GM23248 (cell line): ENCODE measurements around the gene CYS1. TPM values are rescaled to one million over a fixed set of nuclear protein-coding genes. Genes with fewer than 3 reads are reported as not detected.

Experiments used
- DNase-seq: peaks from one replicate; pipeline ENCODE4 v3.0.0-alpha.2; 2015
- H2AFZ ChIP-seq: fragments of 200-600 bp; sonication (generic); 2 replicates; pipeline ENCODE4 v1.6.1; 2016; ENCODE audit warnings: antibody characterized with exemption
- H3F3A ChIP-seq: fragments of 200-600 bp; sonication (generic); 2 replicates; pipeline ENCODE4 v1.6.1; 2016; ENCODE audit warnings: mild to moderate bottlenecking, antibody characterized with exemption, mixed run types; ENCODE audit not compliant: insufficient read depth
- H3K27ac ChIP-seq: fragments of 200-600 bp; sonication (generic); 2 replicates; pipeline ENCODE4 v1.5.1; 2016; ENCODE audit warnings: mild to moderate bottlenecking
- H3K27me3 ChIP-seq: fragments of 200-600 bp; sonication (generic); replicated peaks from 2 replicates; pipeline ENCODE4 v1.6.1; 2016; ENCODE audit warnings: mild to moderate bottlenecking; ENCODE audit not compliant: insufficient read depth
- H3K36me3 ChIP-seq: fragments of 200-600 bp; sonication (generic); 2 replicates; pipeline ENCODE4 v1.6.1; 2016; ENCODE audit warnings: low read depth, mild to moderate bottlenecking
- H3K4me1 ChIP-seq: fragments of 200-600 bp; sonication (generic); 2 replicates; pipeline ENCODE4 v1.6.1; 2016; ENCODE audit warnings: mild to moderate bottlenecking; ENCODE audit not compliant: insufficient read depth
- H3K4me2 ChIP-seq: fragments of 200-600 bp; sonication (generic); one replicate; pipeline ENCODE4 v1.6.1; 2016; ENCODE audit warnings: mild to moderate bottlenecking; ENCODE audit not compliant: unreplicated experiment
- H3K4me3 ChIP-seq: fragments of 200-600 bp; sonication (generic); 2 replicates; pipeline ENCODE4 v1.5.1; 2016; ENCODE audit warnings: mild to moderate bottlenecking
- H3K79me2 ChIP-seq: fragments of 200-600 bp; sonication (generic); 2 replicates; pipeline ENCODE4 v1.6.1; 2016; ENCODE audit warnings: mild to moderate bottlenecking; ENCODE audit not compliant: insufficient read depth
- H3K9ac ChIP-seq: fragments of 200-600 bp; sonication (generic); 2 replicates; pipeline ENCODE4 v1.6.1; 2016; ENCODE audit warnings: mild to moderate bottlenecking
- H3K9me2 ChIP-seq: fragments of 200-600 bp; sonication (generic); 2 replicates; pipeline ENCODE4 v1.6.1; 2016; ENCODE audit warnings: mixed run types, mild to moderate bottlenecking, moderate library complexity; ENCODE audit not compliant: insufficient read depth
- H3K9me3 ChIP-seq: fragments of 200-600 bp; sonication (generic); one replicate; pipeline ENCODE4 v1.6.1; 2017; ENCODE audit warnings: low read depth
- H4K20me1 ChIP-seq: fragments of 200-600 bp; sonication (generic); 2 replicates; pipeline ENCODE4 v1.6.0; 2016; ENCODE audit not compliant: insufficient read depth
- EZH2 ChIP-seq: fragments of 200-600 bp; sonication (generic); IDR thresholded peaks from 2 replicates; pipeline ENCODE4 v1.6.1; 2018; ENCODE audit warnings: antibody characterized with exemption, mild to moderate bottlenecking; ENCODE audit not compliant: insufficient read depth, poor library complexity, severe bottlenecking
- EZH2phosphoT487 ChIP-seq: fragments of 200-600 bp; sonication (generic); IDR thresholded peaks from 2 replicates; pipeline ENCODE4 v1.6.1; 2018; ENCODE audit warnings: antibody characterized with exemption, moderate library complexity, mild to moderate bottlenecking, low read depth; ENCODE audit not compliant: insufficient read depth
- WGBS, 2 experiments: methylation state at CpG; one replicate each; pipeline ENCODE4 v1.1.6; 2015 to 2017; ENCODE audit warnings: low lambda C conversion rate in 2 of 2, low coverage in 1 of 2; ENCODE audit errors: missing lambda C conversion rate in 2 of 2; 5-methylcytosine and 5-hydroxymethylcytosine counted together
- in situ Hi-C: fragments of 300-500 bp; cut with MboI; formaldehyde crosslinking; loops from 2 replicates; pipeline ENCODE4 v1.15.0; 2020
- polyA plus RNA-seq: library from polyadenylated mRNA; unstranded; fragments of >200 nt; fragmentation: Nextera tagmentation; extraction: Ambion mirVana; gene quantifications from 2 replicates; pipeline ENCODE4 v1.2.1, GENCODE V29; 2016
- total RNA-seq: library from RNA; depleted of rRNA; stranded (reverse); fragments of >200 nt; shearing (Covaris generic); gene quantifications from 2 replicates; pipeline ENCODE4 v1.2.3, GENCODE V29; 2014

CYS1 gene
- total and polyA plus RNA-seq, 2 experiments from 2014 or later, result 3.1 to 6.1 TPM

DNA sequence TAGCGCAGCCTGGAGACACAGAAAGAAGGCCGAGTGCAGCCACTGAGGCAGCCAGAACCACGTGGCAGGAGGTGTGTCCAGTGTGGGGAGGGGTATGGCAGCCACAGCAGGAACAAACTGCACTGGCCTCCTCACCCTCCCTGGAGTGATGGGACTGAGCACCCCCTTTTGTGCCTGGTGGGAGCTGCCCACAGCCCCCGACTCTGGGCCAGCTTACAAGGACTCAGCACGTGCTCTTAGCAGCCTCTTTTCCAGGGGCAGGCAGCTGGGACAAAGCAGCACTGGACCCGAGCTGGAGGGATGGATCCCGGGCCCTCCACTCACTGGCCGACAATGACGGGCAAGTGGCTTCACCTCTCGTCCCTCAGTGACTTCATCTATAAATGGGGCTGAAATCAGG is 42.1 kb downstream of the CYS1 start:
- no peak overlapping the region for H3K4me3 ChIP-seq
- no peak overlapping the region for H3K4me2 ChIP-seq
- H3K27me3 ChIP-seq, result no peaks in the 10 kb centered on the region
- H2AFZ ChIP-seq, result no peak overlapping the region
- no peak overlapping the region for H3K27ac ChIP-seq
- H3K9me2 ChIP-seq, result no peaks in the 10 kb centered on the region
- no peak for DNase-seq
- TF ChIP-seq EZH2phosphoT487, result no peak
- TF ChIP-seq EZH2, result no peak
- no peaks in the 10 kb centered on the region for H3K36me3 ChIP-seq
- H3K79me2 ChIP-seq, result no peaks in the 10 kb centered on the region
- H3F3A ChIP-seq, result peaks cover 8% of the 10 kb centered on the region; the same call in 1 of the 2 replicates
- H3K9ac ChIP-seq, result no peak overlapping the region
- H4K20me1 ChIP-seq, result no peaks in the 10 kb centered on the region
- in situ Hi-C loops, result no loop called here
- peaks cover 21% of the 10 kb centered on the region for H3K4me1 ChIP-seq
- no peaks in the 10 kb centered on the region for H3K9me3 ChIP-seq
- 75 to 83% methylated on average over 10 of the region's 10 CpGs for WGBS, 2 experiments

DNA sequence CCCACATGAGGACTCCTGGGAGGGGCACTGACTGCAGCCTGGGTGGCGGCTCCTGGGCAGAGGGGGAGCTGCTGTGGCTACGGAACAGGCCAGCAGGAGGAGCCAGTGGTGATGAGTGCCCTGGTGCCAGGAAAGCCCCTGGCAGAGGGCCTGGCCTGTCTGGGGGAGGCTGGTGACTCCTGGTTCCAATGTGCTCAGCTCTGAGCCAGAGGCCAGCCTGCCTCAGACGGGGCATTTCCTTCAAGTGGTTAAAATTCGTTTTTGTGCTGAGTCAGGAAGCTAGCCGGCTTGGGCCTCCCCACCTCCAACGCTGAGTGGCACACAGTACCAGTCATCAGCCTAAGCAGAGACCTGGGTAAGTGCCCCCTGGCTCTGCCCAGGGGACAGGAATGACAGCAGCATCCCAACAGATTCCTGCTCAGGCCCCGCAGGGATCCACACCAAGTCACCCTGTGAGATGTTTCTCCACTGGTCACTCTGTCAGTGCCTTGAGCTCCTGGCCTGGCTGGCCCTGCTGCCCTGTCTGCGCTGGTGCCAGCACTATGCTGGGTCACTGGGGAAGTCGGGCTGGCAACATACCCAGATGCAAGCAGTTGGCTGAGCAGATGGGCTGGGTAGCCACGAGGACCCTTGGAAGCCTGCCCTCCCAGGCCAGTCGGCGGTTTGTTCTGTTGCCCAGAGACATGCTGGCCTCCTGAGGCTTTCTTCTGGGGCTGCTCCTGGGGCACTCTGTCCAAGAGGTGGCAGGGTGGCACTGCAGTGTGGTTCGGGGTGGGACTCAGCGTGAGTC is 43.9 kb downstream of the CYS1 start:
- 9 to 14% methylated on average over 14 of the region's 14 CpGs for WGBS, 2 experiments
- H3K4me2 ChIP-seq, result peak overlapping the region; percentile 49

GRCh38 chr2:10035633-10036032 is 44.6 kb downstream of the CYS1 start:
- Histone ChIP-seq H3K4me3 (no peak overlapping the region), H3K9me3 (no peaks in the 10 kb centered on the region), H3K79me2 (no peaks in the 10 kb centered on the region), H3K4me1 (peaks cover 21% of the 10 kb centered on the region), H3K4me2 (no peak overlapping the region), H3K9me2 (no peaks in the 10 kb centered on the region), H2AFZ (no peak overlapping the region), H3K27ac (peak overlapping the region; percentile 60; the same call in 1 of the 2 replicates), H3K36me3 (no peaks in the 10 kb centered on the region), H3K27me3 (no peaks in the 10 kb centered on the region), H3K9ac (peak overlapping the region; percentile 10; the same call in 1 of the 2 replicates), H3F3A (peaks cover 8% of the 10 kb centered on the region; the same call in 1 of the 2 replicates), H4K20me1 (no peaks in the 10 kb centered on the region)
- DNase-seq, result no peak
- TF ChIP-seq EZH2, result no peak
- in situ Hi-C loops, result no loop called here
- WGBS, 2 experiments, result 25% methylated on average over 5 of the region's 5 CpGs

More for the DNA sequence above, 43.9 kb downstream of the CYS1 start:
- peak; percentile 92 for DNase-seq
- Histone ChIP-seq H3K4me1 (peaks cover 21% of the 10 kb centered on the region), H3K27me3 (no peaks in the 10 kb centered on the region), H2AFZ (peak overlapping the region; percentile 19), H3K9ac (peak overlapping the region; percentile 55), H3K9me3 (no peaks in the 10 kb centered on the region), H3K27ac (peak overlapping the region; percentile 60), H3K4me3 (no peak overlapping the region), H3F3A (peaks cover 8% of the 10 kb centered on the region; the same call in 1 of the 2 replicates), H3K9me2 (no peaks in the 10 kb centered on the region), H4K20me1 (no peaks in the 10 kb centered on the region), H3K79me2 (no peaks in the 10 kb centered on the region), H3K36me3 (no peaks in the 10 kb centered on the region)
- no peak for TF ChIP-seq EZH2phosphoT487
- no peak for TF ChIP-seq EZH2
- in situ Hi-C loops, result no loop called here

- Histone ChIP-seq H3F3A (peaks cover 8% of the 10 kb centered on the region; the same call in 1 of the 2 replicates), H3K4me1 (peaks cover 18% of the 10 kb centered on the region), H3K4me3 (no peak overlapping the region), H3K36me3 (no peaks in the 10 kb centered on the region), H3K9me3 (no peaks in the 10 kb centered on the region), H2AFZ (no peak overlapping the region), H3K9me2 (no peaks in the 10 kb centered on the region), H3K4me2 (no peak overlapping the region), H3K9ac (no peak overlapping the region), H3K27me3 (no peaks in the 10 kb centered on the region), H3K27ac (no peak overlapping the region), H4K20me1 (no peaks in the 10 kb centered on the region), H3K79me2 (no peaks in the 10 kb centered on the region)
- 59 to 74% methylated on average over 3 of the region's 3 CpGs for WGBS, 2 experiments
- in situ Hi-C loops, result no loop called here
- TF ChIP-seq EZH2phosphoT487 (no peak), EZH2 (no peak)
- DNase-seq, result no peak
These were observed 45.2 kb downstream of the CYS1 start for GRCh38 chr2:10035053-10035422.
